Muscle of arm (tissue), 12 donors: ENCODE results near the gene PAK4. TPM values are rescaled to one million over a fixed set of nuclear protein-coding genes. Genes with fewer than 3 reads are reported as not detected.
A peak's percentile ranks its signal among the peaks of the same experiment; 100 is the strongest.

Experiments used
- DNase-seq: peaks from one replicate; pipeline ENCODE4 v3.0.0-alpha.2; 2013
- polyA plus RNA-seq, 12 donors: library from polyadenylated mRNA; unstranded; fragments of 120-200 nt; gene quantifications; one replicate each; pipeline ENCODE4 v1.2.1, GENCODE V29; 2013; ENCODE audit not compliant: insufficient read length in 12 of 12

Gene PAK4
- polyA plus RNA-seq, 12 donors: 11.9 to 33.1 (median 16.0) TPM; not detected in 1

DNA sequence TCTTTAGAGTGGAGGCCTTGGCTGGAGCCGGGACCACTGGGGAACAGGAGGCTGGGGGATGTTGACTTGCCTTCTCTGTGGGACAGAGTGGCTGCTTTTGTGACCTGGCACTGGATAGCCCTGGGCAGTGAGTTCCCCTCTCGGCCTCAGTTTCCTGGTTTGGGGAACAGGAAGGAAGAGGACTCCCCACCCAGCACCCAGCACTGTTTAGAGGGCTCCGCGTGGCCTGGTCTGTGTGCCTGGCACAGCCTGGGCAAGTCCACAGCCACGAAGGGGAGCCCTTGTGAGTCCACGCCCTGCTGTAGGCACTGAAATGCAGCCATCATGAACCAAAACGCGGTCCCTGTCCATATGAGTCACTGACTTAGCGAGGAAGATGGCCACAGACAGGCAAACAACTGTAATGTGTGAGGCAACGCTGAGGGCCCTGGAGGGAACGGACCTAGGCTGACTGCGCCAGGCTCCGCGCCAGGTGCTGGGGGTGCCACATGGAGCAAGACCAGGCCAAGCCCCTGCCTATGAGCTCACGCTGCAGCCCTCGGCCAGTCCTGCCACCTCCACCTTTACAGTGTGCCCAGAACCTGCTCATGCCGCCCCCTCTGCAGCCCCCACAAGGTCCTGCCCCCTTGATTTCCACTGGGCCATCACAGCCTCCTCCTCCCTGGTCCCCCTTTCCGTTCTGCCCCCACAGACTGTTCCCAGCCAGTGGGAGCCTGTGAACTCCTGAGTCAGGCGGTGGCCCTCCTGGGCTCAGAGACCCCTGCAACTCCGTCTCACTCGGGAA is 35.5 kb downstream of the PAK4 start:
- DNase-seq: no peak

DNA sequence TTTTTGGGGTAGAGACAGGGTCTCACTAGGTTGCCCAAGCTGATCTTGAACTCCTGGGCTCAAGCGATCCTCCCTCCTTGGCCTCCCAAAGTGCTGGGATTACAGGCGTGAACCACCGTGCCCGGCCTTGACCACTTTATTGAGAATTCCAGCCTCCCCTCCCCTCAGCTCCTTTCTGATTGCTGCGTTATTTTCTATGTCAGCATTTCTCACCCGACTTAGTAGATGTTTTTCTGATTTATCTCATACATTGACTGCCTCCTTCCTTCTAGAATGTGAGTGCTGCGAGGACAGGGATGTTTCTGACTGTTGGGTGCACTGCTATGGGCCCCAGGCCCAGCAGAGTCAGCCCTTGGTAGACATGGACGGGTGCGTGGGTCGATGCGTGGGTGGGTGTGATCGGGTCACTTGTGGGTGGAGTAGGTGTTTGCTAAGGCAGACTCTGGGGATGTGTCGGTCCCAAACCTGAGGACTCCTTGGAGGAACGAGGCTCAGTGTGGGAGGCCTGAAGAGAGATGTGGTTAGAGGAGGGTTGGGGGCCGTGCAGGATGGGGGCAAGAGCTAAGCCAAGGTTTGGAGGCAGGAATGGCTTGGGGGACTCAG is 37.0 kb downstream of the PAK4 start:
- DNase-seq: no peak

DNA sequence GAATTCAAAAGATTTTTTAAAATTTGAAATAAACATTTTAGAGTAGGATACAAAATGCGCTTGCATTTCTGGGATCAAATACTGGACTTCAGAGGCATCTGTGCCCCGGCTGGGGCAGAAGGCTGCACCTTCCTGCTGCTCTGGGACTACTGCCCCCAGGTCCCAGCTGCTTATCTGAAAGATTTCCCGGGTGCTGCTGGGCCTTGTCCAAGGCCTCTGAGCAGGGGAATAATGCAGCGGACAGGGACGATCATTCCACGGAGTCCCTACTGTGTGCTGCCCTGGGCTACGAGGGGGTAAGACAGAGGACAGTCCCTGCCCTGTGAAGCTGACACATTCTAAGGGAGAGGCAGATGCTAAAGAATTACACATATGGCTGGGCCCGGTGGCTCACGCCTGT is 38.0 kb downstream of the PAK4 start:
- DNase-seq: no peak

DNA sequence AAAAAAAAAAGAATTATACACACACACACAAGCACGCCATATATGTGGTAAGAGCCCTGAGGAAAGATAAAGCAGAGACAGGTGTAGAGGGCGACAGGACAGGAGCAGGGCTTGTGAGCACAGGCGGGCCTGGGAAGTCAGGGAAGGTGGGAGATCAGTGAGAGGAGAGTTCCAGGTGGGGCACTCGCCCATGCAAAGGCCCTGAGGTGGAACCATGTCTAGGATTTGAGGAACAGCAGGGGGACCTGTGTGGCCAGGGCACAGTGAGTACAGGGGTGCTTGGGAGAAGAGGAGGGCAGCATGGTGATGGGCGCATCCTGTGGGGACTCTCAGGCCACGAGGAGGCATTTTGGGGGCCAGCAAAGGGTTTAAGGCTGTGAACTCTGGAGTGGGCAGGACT is 38.7 kb downstream of the PAK4 start:
- DNase-seq: no peak

DNA sequence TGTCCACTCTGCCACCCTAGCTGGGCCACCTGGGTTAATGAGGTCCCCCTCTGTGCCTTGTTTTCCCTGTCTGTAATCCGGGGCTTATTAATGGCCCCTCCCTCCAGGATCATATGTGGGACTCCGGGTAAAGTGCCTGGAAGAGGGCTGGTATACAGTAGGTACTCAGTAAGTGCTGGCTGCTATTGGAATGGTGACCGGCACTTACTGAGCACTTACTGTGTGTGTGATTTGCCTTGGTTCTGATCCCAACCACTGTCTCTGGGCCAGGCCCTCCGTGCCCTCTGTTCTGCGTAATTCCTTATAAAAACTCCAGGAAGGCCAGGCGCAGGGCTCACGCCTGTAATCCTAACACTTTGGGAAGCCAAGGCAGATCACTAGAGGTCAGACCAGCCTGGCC is 40.3 kb downstream of the PAK4 start:
- no peak for DNase-seq

DNA sequence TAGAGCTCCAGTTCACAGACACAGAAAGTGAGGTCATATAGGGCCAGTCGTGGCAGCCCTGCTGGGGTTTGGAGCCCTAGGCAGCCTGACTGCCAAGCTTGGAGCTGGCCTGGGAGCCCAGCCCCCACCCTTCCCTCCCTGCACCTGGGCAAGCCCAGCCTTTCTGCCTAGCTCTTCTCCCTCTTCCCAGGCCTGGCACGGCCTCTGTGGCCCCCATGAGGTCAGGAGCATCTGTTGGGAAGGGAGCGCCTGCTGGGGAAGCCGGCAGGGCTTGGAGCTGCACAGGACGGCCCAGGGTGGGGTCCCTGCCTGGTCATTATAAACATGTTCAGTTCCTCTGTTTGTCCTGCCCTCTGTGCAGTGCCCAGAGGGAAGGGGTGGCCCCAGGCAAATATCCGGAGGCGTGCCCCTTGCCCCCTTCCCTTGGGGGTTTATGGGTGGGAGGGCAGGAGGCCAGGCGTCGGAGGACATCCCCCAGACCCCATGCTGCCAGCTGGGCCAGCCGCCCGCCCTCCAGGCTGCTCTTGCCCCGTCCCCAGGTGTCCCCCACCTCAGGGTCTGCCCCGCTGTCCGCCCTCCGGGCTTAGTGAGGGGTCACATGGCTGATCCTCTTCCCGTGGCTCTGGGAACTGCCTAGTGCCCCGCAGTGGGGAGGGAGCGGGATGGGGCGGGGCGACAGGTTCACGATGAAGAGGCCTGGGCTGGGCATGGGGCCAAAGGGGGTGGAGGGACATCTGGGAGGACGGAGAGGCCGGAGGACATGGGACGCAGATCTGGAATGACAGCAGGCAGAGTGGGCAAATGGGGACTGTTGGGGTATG is 41.2 kb downstream of the PAK4 start:
- peak; percentile 34 for DNase-seq

DNA sequence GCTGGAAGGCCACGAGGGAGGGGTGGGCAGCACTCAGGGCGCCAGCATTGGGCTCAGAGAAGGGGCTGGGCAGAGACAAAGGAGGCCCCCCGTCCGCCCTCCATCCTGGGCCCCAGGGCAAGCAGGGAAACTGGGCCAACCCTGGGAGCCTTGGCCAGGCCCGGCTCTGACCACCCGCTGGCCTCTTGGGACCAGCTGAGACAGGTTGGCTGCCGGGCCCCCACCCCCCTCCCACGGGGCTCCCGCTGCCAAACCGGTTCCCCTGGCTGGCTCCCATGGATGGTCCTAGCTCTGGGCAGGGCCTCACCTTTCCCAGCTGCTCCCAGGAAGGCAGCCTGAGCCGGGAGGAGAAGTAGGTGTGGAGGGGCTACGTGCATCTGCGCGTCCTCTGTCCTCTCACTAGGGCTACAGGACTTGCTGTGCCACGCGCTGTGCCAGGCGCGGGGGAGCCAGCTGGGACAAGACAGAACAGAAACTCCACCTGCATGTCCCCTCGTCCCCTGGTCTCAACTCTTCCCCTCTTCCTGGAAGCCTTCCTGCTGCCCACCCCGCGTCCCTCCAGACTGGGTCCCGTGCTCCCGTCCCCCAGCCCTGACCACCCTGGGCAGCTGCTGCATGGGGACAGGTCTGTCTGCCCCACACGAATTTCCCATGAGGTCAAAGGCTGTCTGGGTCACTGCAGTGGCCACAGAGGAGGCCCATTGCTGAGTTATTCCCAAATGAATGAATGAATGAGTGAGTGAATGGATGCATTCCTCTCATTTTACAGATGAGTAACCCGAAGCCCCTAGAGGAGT is 42.1 kb downstream of the PAK4 start:
- no peak for DNase-seq

DNA sequence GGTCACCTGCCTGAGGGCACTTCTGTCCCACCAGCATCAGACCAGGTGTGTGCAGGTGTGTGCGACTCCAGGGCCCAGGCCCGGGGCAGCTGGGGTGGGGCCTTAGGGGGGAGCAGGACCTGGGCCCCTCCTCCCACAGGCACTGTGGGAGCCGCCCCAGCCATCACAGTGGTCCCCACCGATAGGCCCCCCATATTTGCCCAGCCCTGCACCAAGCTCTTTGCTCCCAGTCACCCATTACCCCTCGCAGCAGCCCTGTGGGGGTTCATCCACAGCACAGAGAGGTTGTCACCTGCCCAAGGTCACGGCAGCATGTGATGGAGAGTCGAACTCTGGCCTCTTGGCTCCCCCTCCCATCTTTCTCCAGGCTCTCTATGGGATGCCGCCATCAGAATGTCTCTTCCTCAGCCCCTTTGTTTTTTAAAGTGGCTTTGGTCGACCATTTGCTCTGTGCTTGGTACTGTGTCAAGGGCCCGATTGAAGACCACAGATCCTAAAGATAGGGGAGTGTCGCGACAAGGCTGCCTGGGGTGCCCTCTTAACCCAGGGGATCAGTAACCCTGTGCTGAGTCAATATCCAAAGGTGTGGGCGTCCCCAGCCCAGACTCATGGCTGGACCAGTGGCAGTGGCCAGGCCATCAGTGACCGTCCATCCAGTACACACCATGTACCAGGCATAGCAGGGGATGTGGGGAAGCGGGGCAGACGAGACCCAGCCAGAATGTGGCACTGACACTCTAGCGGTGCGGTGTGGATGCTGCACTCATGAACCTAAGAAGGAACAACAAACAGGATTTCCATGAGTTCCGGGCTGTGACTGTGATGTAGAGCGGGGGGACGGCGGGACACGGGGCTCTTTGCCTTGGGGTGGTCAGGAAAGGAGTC is 42.9 kb downstream of the PAK4 start:
- no peak for DNase-seq

DNA sequence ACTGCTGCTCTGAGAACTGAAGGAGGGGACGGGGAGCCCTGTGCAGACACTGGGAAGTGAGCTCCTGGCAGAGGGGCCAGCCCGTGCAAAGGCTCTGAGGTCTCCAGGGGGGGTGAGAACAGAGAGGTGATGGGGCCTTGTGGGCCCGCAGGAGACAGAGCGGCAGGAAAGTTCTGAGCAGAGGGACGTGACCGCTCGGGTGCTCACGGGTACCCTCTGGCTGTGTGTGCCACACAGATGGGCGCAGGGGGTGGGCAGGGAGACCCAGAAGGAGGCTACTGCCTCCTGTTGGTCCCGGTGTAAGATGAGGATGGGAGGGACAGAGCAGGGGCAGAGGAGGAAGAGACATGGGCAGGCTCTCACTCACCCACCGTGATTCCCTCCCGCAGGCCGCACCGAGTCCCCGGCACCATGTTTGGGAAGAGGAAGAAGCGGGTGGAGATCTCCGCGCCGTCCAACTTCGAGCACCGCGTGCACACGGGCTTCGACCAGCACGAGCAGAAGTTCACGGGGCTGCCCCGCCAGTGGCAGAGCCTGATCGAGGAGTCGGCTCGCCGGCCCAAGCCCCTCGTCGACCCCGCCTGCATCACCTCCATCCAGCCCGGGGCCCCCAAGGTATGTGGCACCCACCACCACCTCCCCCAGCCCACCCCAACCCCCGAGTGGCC is 43.7 kb downstream of the PAK4 start:
- no peak for DNase-seq

DNA sequence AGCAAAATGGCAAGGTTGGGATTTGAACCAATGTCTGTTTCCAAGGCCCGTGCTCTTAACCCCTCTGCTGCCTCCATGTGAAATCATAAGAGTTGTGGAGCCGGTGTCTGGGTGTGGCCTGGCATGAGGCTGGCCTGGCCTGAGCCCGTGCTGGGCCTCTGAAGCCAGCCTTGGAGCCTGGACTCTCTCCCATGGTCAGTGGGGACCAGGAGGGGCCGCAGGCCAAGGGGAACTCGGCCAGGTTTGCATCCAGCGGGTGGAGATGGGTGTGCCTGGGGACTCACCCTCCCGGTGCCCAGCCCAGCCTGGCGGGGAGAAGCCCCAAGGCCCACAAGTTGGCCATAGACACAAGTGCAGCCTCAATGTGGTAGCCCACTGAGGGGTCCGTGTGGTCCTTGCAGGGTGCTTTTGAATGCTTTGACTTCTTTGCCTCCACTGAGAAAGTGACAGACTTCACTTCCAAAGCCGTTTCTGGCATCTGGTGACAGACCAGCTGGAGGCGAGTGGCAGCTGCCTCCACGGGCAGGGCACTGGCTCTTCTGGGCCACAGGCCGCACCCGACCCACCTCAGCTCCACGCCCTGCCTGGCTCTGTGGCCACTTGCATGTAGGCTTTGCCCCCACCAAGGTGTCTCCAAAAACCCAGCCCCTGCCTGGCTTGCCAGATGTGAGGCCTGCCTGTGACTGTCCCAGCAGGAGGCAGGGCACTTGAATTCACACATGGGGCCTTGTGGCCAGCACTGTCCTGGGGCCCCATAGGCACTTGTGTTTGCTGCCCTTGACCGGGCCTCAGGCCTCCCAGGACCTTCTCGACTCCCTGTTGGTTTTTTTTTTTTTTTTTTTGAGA is 45.0 kb downstream of the PAK4 start:
- DNase-seq: no peak

DNA sequence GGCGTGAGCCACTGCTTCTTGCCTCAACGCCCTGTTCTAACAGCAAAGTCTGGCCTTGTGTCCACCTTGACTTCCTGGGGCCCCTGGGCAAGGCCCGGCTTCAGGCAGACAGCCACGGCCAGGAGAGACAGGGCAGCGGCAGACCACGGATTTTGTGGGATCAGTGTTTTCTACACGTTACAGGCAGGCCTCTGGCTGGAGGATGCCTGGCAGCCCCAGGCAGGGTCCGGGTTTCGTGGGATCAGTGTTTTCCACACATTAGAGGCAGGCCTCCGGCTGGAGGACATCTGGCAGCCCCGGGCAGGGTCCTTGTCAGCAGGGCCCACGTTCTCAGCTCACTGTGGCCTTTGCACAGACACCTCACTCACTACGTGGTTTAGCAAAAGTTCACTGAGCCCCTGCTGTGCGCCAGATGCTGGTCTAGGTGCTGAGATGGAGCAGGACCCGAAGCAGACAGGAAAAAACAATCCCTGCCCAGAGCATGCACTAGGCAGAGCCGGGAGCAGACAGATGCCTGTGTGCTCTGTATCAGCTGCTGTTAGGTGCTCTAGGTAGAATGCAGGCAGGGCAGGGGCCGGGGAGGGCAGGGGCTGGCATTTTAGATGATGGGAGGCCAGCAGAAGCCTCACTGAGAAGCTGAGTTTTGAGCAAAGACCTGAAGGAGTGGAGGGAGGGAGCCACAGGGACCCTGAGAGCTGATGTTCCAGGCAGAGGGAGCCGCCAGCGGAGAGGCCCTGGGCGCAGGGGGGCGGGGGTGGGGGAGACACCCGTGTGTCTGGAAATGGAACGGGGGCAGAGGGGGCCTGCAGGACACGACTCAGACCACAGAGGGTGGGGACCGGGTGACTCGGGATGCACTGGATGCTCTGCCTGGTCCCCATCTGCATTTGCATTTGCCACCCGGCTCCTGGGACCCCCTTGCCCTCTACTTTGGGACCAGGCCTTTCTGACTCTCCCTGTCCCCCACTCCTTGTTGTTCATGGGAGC is 46.2 kb downstream of the PAK4 start:
- no peak for DNase-seq

DNA sequence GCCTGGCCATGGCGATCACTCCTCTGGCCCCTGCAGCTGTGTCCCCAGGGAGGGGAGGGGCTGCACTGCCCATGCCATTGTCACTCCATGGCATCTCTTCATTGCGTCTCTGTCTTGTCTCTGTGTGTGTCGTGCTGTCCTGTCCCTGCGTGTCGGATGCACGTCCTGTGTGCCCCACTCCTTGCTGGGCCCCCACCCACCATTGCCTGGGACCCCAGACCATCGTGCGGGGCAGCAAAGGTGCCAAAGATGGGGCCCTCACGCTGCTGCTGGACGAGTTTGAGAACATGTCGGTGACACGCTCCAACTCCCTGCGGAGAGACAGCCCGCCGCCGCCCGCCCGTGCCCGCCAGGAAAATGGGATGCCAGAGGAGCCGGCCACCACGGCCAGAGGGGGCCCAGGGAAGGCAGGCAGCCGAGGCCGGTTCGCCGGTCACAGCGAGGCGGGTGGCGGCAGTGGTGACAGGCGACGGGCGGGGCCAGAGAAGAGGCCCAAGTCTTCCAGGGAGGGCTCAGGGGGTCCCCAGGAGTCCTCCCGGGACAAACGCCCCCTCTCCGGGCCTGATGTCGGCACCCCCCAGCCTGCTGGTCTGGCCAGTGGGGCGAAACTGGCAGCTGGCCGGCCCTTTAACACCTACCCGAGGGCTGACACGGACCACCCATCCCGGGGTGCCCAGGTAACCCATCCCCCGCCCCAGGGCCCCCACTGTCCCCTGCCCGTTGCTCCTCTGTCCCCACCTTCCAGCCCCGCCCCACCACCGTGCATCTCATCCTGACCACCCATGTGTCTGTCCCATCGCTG is 47.3 kb downstream of the PAK4 start:
- no peak for DNase-seq

DNA sequence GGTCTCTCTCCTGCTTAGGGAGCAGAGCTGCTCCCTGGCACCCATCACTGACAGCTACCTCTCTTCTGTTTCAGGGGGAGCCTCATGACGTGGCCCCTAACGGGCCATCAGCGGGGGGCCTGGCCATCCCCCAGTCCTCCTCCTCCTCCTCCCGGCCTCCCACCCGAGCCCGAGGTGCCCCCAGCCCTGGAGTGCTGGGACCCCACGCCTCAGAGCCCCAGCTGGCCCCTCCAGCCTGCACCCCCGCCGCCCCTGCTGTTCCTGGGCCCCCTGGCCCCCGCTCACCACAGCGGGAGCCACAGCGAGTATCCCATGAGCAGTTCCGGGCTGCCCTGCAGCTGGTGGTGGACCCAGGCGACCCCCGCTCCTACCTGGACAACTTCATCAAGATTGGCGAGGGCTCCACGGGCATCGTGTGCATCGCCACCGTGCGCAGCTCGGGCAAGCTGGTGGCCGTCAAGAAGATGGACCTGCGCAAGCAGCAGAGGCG is 48.0 kb downstream of the PAK4 start:
- no peak for DNase-seq

DNA sequence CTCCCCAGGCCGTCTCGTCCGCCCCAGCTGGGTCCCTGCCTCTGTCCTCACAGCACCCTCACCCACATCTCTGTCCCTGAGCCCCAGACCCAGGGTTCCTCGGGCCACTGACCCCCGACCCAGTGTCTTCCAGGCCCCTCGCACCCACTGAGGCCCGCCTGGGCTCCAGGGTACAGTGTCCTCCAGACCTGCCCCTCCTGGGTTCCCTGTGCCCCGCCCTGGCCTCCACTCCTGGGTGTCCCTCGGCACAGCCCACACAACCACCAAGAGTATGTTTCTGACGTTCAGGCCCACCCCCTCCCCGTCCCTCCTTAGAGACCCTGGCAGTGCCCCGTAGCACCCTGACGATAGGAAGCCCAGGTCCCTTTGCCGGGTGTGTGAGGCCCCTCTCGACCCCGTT is 48.6 kb downstream of the PAK4 start:
- DNase-seq: no peak

DNA sequence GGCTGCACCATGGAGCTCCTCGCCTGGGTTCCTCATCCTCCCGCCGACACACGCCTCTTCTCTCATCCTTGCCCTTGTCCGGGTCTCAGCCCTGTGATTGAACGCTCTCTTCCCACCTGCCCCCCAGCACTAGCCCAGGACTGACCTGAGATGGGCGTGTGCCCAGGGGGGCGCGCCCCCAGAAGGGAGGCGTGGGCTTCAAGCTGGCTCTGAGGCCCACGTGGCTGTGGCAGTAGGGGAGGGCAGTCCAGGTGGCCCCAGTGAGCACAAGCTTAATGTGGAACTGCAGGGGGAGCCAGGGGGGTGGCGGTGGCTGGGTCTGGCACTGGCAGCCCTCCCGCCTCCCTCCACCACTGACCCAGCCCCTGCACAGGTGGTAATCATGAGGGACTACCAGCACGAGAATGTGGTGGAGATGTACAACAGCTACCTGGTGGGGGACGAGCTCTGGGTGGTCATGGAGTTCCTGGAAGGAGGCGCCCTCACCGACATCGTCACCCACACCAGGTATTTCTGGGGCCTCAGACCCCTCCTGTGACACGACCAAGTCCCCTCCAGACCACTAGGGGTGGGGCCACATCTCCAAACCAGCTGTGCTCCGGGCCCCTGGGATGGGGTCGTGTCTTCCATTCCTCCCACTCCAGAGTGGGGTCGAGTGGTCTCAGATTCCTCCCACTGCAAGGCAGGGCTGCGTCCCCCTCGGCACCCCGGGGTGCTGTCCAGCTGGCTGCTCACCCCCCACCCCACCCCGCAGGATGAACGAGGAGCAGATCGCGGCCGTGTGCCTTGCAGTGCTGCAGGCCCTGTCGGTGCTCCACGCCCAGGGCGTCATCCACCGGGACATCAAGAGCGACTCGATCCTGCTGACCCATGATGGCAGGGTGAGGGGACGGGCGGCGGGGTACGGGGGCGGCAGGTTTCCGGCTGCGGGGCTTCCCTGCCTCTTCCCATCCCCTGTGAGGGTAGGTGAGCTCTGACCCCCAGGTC is 49.3 kb downstream of the PAK4 start:
- DNase-seq: no peak

DNA sequence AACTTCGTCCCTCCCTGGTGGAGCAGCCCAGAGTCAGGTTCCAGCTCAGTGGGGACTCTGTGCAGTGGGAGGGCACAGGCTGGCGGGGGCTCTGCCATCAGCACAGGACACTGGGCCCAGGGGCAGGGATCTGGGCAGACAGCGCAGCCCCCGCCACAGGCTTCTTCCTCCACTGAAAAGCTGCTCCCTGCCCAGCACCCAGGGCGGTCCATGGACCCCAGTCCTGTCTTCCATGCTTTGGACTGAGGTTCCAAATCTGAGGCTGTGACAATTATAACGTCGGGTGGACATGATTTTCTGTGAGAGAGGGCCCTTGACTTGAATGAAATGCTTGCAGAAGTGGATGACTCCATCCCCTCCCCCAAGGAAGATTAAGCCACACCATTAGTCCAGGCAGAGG is 50.0 kb downstream of the PAK4 start:
- no peak for DNase-seq
